IMR-90 (cell line): Measurements from ENCODE around the gene MAP4K1. TPM values are rescaled to one million over a fixed set of nuclear protein-coding genes. Genes with fewer than 3 reads are reported as not detected.

Experiments used
- ATAC-seq: fragments of 200-7000 bp; cut with Tn5 transposase; 2 replicates; pipeline ENCODE4 v1.9.1; 2020; ENCODE audit warnings: low read depth, mild to moderate bottlenecking, moderate library complexity
- BruUV-seq: library from RNA; stranded (reverse); fragments of 400-500 nt; replicated peaks from 2 replicates; lab custom pipeline; 2021; lab: Mats Ljungman, UMichigan
- CTCF ChIA-PET: fragments of 300-600 bp; formaldehyde crosslinking; extraction: SDS; loops from one replicate; lab custom pipeline; 2021; ENCODE audit warnings: antibody characterized with exemption; lab: Yijun Ruan, JAX
- POLR2A ChIA-PET: fragments of 300-600 bp; sonication (Branson Sonifier 250); formaldehyde crosslinking; loops from one replicate; lab custom pipeline; 2022; ENCODE audit warnings: antibody characterized with exemption; ENCODE audit not compliant: unreplicated experiment; lab: Charles Lee
- DNase-seq: peaks from one replicate; pipeline ENCODE4 v3.0.0; 2013
- H2AFZ ChIP-seq: replicated peaks from 2 replicates; pipeline ENCODE3; 2013; ENCODE audit warnings: low read length, mild to moderate bottlenecking; ENCODE audit not compliant: poor library complexity
- H2AK5ac ChIP-seq: 2 replicates; pipeline ENCODE4 v1.6.1; 2013; ENCODE audit warnings: low read depth, low read length, inconsistent platforms
- H2AK9ac ChIP-seq: replicated peaks from 2 replicates; pipeline ENCODE3; 2013; ENCODE audit warnings: mild to moderate bottlenecking, low read depth, low read length, moderate library complexity; ENCODE audit not compliant: poor library complexity
- H2BK120ac ChIP-seq: 2 replicates; pipeline ENCODE4 v1.6.1; 2013; ENCODE audit warnings: low read depth, low read length, inconsistent platforms
- H2BK15ac ChIP-seq: 3 replicates; pipeline ENCODE4 v1.6.1; 2013; ENCODE audit warnings: low read depth, low read length, inconsistent platforms
- H2BK20ac ChIP-seq: 2 replicates; pipeline ENCODE4 v1.6.1; 2013; ENCODE audit warnings: low read depth, mild to moderate bottlenecking, inconsistent platforms, low read length, moderate library complexity
- H2BK5ac ChIP-seq: 2 replicates; pipeline ENCODE4 v1.6.1; 2013; ENCODE audit warnings: mild to moderate bottlenecking, low read depth, low read length, inconsistent platforms; ENCODE audit not compliant: poor library complexity, severe bottlenecking
- H3K14ac ChIP-seq: replicated peaks from 2 replicates; pipeline ENCODE4 v1.6.1; 2013; ENCODE audit warnings: low read depth, low read length, inconsistent platforms
- H3K18ac ChIP-seq: 2 replicates; pipeline ENCODE4 v1.6.1; 2013; ENCODE audit warnings: low read depth, low read length, control low read depth
- H3K23ac ChIP-seq: 2 replicates; pipeline ENCODE4 v1.6.1; 2013; ENCODE audit warnings: low read depth, low read length, inconsistent platforms
- H3K27ac ChIP-seq: 2 replicates; pipeline ENCODE4 v1.5.1; 2013; ENCODE audit warnings: mild to moderate bottlenecking, control low read depth, low read length; ENCODE audit not compliant: insufficient read depth
- H3K27me3 ChIP-seq: 2 replicates; pipeline ENCODE4 v1.6.1; 2013; ENCODE audit warnings: low read length; ENCODE audit not compliant: control insufficient read depth, insufficient read depth
- H3K36me3 ChIP-seq: 2 replicates; pipeline ENCODE4 v1.6.1; 2013; ENCODE audit warnings: low read length, mixed read lengths; ENCODE audit not compliant: control insufficient read depth, insufficient read depth
- H3K4ac ChIP-seq: 2 replicates; pipeline ENCODE4 v1.6.1; 2013; ENCODE audit warnings: low read depth, low read length, inconsistent platforms
- H3K4me1 ChIP-seq: 2 replicates; pipeline ENCODE4 v1.6.1; 2013; ENCODE audit warnings: low read length, mixed read lengths; ENCODE audit not compliant: control insufficient read depth, insufficient read depth
- H3K4me2 ChIP-seq: 2 replicates; pipeline ENCODE4 v1.6.1; 2013; ENCODE audit warnings: low read depth, mild to moderate bottlenecking, control low read depth, low read length, moderate library complexity
- H3K4me3 ChIP-seq: 2 replicates; pipeline ENCODE4 v1.5.1; 2013; ENCODE audit warnings: low read depth, mild to moderate bottlenecking, control low read depth, low read length, moderate library complexity; ENCODE audit not compliant: insufficient read depth
- H3K56ac ChIP-seq: 2 replicates; pipeline ENCODE4 v1.6.1; 2013; ENCODE audit warnings: low read length, inconsistent platforms; ENCODE audit not compliant: insufficient read depth; ENCODE audit errors: extremely low read depth
- H3K79me1 ChIP-seq, 2 experiments: 2 replicates each; pipeline ENCODE4 v1.6.1; 2013; ENCODE audit warnings: low read length in 2 of 2, inconsistent platforms in 1 of 2, low read depth in 1 of 2
- H3K9ac ChIP-seq: 2 replicates; pipeline ENCODE4 v1.6.1; 2013; ENCODE audit warnings: low read depth, low read length, control low read depth
- H3K9me1 ChIP-seq: 2 replicates; pipeline ENCODE4 v1.6.1; 2013; ENCODE audit warnings: low read length, inconsistent platforms; ENCODE audit not compliant: insufficient read depth
- H3K9me3 ChIP-seq: 2 replicates; pipeline ENCODE4 v1.6.1; 2013; ENCODE audit warnings: low read length; ENCODE audit not compliant: control insufficient read depth, insufficient read depth
- H4K20me1 ChIP-seq: 2 replicates; pipeline ENCODE4 v1.6.1; 2013; ENCODE audit warnings: low read length, inconsistent platforms; ENCODE audit not compliant: insufficient read depth
- H4K5ac ChIP-seq: 2 replicates; pipeline ENCODE4 v1.6.1; 2013; ENCODE audit warnings: mild to moderate bottlenecking, low read depth, low read length, control low read depth
- H4K8ac ChIP-seq, 2 experiments: 2 replicates each; pipeline ENCODE4 v1.6.1; 2013; ENCODE audit warnings: low read depth in 2 of 2, low read length in 2 of 2, control low read depth in 1 of 2, inconsistent platforms in 1 of 2
- H4K91ac ChIP-seq: 2 replicates; pipeline ENCODE4 v1.6.1; 2013; ENCODE audit warnings: low read depth, low read length, inconsistent platforms; ENCODE audit not compliant: insufficient read depth
- BHLHE40 ChIP-seq: fragments of 150-350 bp; IDR thresholded peaks from 2 replicates; pipeline ENCODE4 v1.6.1; 2016; ENCODE audit warnings: mild to moderate bottlenecking, low read depth, low read length
- CHD1 ChIP-seq: IDR thresholded peaks from 2 replicates; pipeline ENCODE4 v1.6.1; 2012; ENCODE audit warnings: low read depth, low read length, improper control_type of control experiment
- CTCF ChIP-seq: conservative IDR thresholded peaks from 2 replicates; pipeline ENCODE4 v1.5.1; 2012; ENCODE audit warnings: mild to moderate bottlenecking, low read depth, low read length, improper control_type of control experiment
- MAFK ChIP-seq: IDR thresholded peaks from 2 replicates; pipeline ENCODE4 v1.6.1; 2012; ENCODE audit warnings: low read depth, low read length, improper control_type of control experiment
- MAZ ChIP-seq: IDR thresholded peaks from 2 replicates; pipeline ENCODE4 v1.6.1; 2012; ENCODE audit warnings: low read depth, mild to moderate bottlenecking, low read length, improper control_type of control experiment, moderate library complexity, borderline replicate concordance
- MXI1 ChIP-seq: IDR thresholded peaks from 2 replicates; pipeline ENCODE4 v1.6.1; 2012; ENCODE audit warnings: low read depth, mild to moderate bottlenecking, low read length, moderate library complexity, borderline replicate concordance
- RCOR1 ChIP-seq: IDR thresholded peaks from 2 replicates; pipeline ENCODE4 v1.6.1; 2012; ENCODE audit warnings: mild to moderate bottlenecking, low read length, improper control_type of control experiment; ENCODE audit not compliant: insufficient replicate concordance
- WGBS, 2 experiments: methylation state at CpG; one replicate each; pipeline versions ENCODE4 v1.1.5 to v1.1.7; 2013; ENCODE audit warnings: missing lambda C conversion rate in 2 of 2; ENCODE audit not compliant: insufficient read length in 1 of 2; ENCODE audit errors: extremely low coverage in 2 of 2; 5-methylcytosine and 5-hydroxymethylcytosine counted together
- dilution Hi-C: fragments of 300-500 bp; cut with HindIII; formaldehyde crosslinking; loops from one replicate; pipeline ENCODE4 v1.14.3; 2018; ENCODE audit warnings: low sequenced_read_pairs; ENCODE audit not compliant: unreplicated experiment
- in situ Hi-C: fragments of 300-500 bp; cut with MboI; formaldehyde crosslinking; loops from 3 replicates; pipeline ENCODE4 v1.14.3; 2019; ENCODE audit warnings: low sequenced_read_pairs, inconsistent platforms, mixed read lengths
- intact Hi-C: fragments of 100-400 bp; cut with micrococcal nuclease; formaldehyde crosslinking; loops from 2 replicates; pipeline ENCODE4 v1.10.0; 2022
- polyA plus RNA-seq, 3 experiments: library from polyadenylated mRNA; depleted of rRNA; stranded (reverse); fragments of >200 nt; gene quantifications; 2 replicates each; pipeline ENCODE4 v1.2.3, GENCODE V29; 2012; ENCODE audit warnings: low replicate concordance in 1 of 3
- total RNA-seq: library from RNA; depleted of rRNA; stranded (reverse); fragments of >200 nt; gene quantifications from 2 replicates; pipeline ENCODE4 v1.2.3, GENCODE V29; 2012

Gene MAP4K1
- total and polyA plus RNA-seq, 2 of the 4 experiments (the other 2 are of a cell fraction), result 0.22 TPM; not detected in 1

DNA sequence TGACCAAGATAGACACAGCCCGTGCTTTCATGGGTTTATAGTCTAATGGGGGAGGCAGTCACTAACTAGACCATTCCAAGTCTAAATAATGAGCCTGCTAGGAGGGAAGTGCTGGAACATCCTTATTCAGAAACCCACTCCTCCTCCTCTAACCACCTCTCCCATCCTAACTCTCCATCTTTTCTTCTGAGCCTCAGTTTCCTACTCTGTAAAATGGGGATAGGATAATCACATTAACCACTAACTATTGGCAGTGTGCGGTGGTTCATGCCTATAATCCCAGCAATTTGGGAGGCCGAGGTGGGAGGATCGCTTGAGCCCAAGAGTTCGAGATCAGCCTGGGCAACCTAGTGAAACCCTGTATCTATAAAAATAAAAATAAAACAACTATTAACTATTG is 68.7 kb downstream of the MAP4K1 start:
- Histone ChIP-seq H3K9ac (no peak overlapping the region), H2BK15ac (no peak overlapping the region), H4K5ac (no peak overlapping the region), H3K9me3 (no peaks in the 10 kb centered on the region), H3K79me1 (no peaks in the 10 kb centered on the region), H2AK5ac (no peak overlapping the region), H2AK9ac (no peak overlapping the region), H3K14ac (no peak overlapping the region), H3K4me2 (no peak overlapping the region), H3K4me3 (no peak overlapping the region), H3K4ac (no peak overlapping the region), H2AFZ (no peak overlapping the region), H3K36me3 (no peaks in the 10 kb centered on the region), H4K20me1 (no peaks in the 10 kb centered on the region), H4K8ac (no peak overlapping the region), H2BK5ac (no peak overlapping the region), H2BK20ac (no peak overlapping the region), H3K18ac (no peak overlapping the region), H3K4me1 (no peaks in the 10 kb centered on the region; the same call in 1 of the 2 replicates), H4K91ac (no peak overlapping the region), H3K23ac (no peak overlapping the region), H3K27ac (no peak overlapping the region), H3K27me3 (peaks cover 6% of the 10 kb centered on the region), H3K9me1 (no peaks in the 10 kb centered on the region), H2BK120ac (no peak overlapping the region), H3K56ac (no peak overlapping the region)
- TF ChIP-seq MXI1, result no peak
- no peak for TF ChIP-seq BHLHE40
- no peak for TF ChIP-seq CHD1
- TF ChIP-seq MAFK, result no peak
- TF ChIP-seq MAZ, result no peak
- no peak for TF ChIP-seq RCOR1
- no peak for TF ChIP-seq CTCF
- dilution Hi-C loops (no loop called here), in situ Hi-C loops (no loop called here), intact Hi-C loops (no loop called here)
- DNase-seq (no peak), ATAC-seq (no peak)
- no CpG with 5 or more reads among the region's 5 CpGs for WGBS, 2 experiments
- POLR2A ChIA-PET, result no interaction called here
- no TSS peak for BruUV-seq
- CTCF ChIA-PET, result no interaction called here
